ENCODE data around the gene RELN.

RELN gene

GRCh38 chr7:103727982-103728610 lies 261.4 kb downstream of the RELN start:
- no peak for DNase-seq (ENCODE audit: low read depth in 2 of 2, low spot score in 1 of 2)

- no peak for DNase-seq (ENCODE audit: low read depth in 2 of 2, low spot score in 1 of 2)
Observed at GRCh38 chr7:103719070-103719469, 270.4 kb downstream of the RELN start.

GRCh38 chr7:103718482-103719061 lies 270.9 kb downstream of the RELN start:
- DNase-seq (ENCODE audit: low read depth in 2 of 2, low spot score in 1 of 2) = no peak

GRCh38 chr7:103717574-103717973 lies 271.9 kb downstream of the RELN start:
- DNase-seq (ENCODE audit: low read depth in 2 of 2, low spot score in 1 of 2) = no peak

GRCh38 chr7:103715376-103716120 lies 273.9 kb downstream of the RELN start:
- no peak for DNase-seq (ENCODE audit: low read depth in 2 of 2, low spot score in 1 of 2)

- DNase-seq (ENCODE audit: low read depth in 2 of 2, low spot score in 1 of 2) = no peak
Observed at GRCh38 chr7:103714376-103714927, 275.0 kb downstream of the RELN start.

GRCh38 chr7:103712991-103713778 lies 276.3 kb downstream of the RELN start:
- DNase-seq (ENCODE audit: low read depth in 2 of 2, low spot score in 1 of 2) = no peak

GRCh38 chr7:103711413-103711812 lies 278.0 kb downstream of the RELN start:
- no peak for DNase-seq (ENCODE audit: low read depth in 2 of 2, low spot score in 1 of 2)

- DNase-seq (ENCODE audit: low read depth in 2 of 2, low spot score in 1 of 2) = no peak
Observed at GRCh38 chr7:103710247-103710646, 279.2 kb downstream of the RELN start.

- DNase-seq (ENCODE audit: low read depth in 2 of 2, low spot score in 1 of 2) = no peak
Observed at GRCh38 chr7:103706805-103707204, 282.7 kb downstream of the RELN start.

- DNase-seq (ENCODE audit: low read depth in 2 of 2, low spot score in 1 of 2) = no peak
Observed at GRCh38 chr7:103705542-103705941, 283.9 kb downstream of the RELN start.

- no peak for DNase-seq (ENCODE audit: low read depth in 2 of 2, low spot score in 1 of 2)
Observed at GRCh38 chr7:103704701-103705100, 284.8 kb downstream of the RELN start.

- no peak for DNase-seq (ENCODE audit: low read depth in 2 of 2, low spot score in 1 of 2)
Observed at GRCh38 chr7:103702982-103703381, 286.5 kb downstream of the RELN start.

- no peak for DNase-seq (ENCODE audit: low read depth in 2 of 2, low spot score in 1 of 2)
Observed at GRCh38 chr7:103702454-103702853, 287.0 kb downstream of the RELN start.

- DNase-seq (ENCODE audit: low read depth in 2 of 2, low spot score in 1 of 2) = no peak
Observed at GRCh38 chr7:103699032-103699431, 290.4 kb downstream of the RELN start.

- no peak for DNase-seq (ENCODE audit: low read depth in 2 of 2, low spot score in 1 of 2)
Observed at GRCh38 chr7:103698064-103698463, 291.4 kb downstream of the RELN start.

- no peak for DNase-seq (ENCODE audit: low read depth in 2 of 2, low spot score in 1 of 2)
Observed at GRCh38 chr7:103695521-103695920, 293.9 kb downstream of the RELN start.

- no peak for DNase-seq (ENCODE audit: low read depth in 2 of 2, low spot score in 1 of 2)
Observed at GRCh38 chr7:103694304-103694703, 295.2 kb downstream of the RELN start.

- DNase-seq (ENCODE audit: low read depth in 2 of 2, low spot score in 1 of 2) = no peak
Observed at GRCh38 chr7:103691291-103691690, 298.2 kb downstream of the RELN start.

- no peak for DNase-seq (ENCODE audit: low read depth in 2 of 2, low spot score in 1 of 2)
Observed at GRCh38 chr7:103690242-103690974, 299.1 kb downstream of the RELN start.

- no peak for DNase-seq (ENCODE audit: low read depth in 2 of 2, low spot score in 1 of 2)
Observed at GRCh38 chr7:103689255-103689654, 300.2 kb downstream of the RELN start.
